Measurements from ENCODE around the gene RGPD8.
"Not testable (repeated sequence)": the region's sequence is repeated elsewhere in the genome, so short reads cannot be mapped to it uniquely, and the experiment has no call there.

DNA sequence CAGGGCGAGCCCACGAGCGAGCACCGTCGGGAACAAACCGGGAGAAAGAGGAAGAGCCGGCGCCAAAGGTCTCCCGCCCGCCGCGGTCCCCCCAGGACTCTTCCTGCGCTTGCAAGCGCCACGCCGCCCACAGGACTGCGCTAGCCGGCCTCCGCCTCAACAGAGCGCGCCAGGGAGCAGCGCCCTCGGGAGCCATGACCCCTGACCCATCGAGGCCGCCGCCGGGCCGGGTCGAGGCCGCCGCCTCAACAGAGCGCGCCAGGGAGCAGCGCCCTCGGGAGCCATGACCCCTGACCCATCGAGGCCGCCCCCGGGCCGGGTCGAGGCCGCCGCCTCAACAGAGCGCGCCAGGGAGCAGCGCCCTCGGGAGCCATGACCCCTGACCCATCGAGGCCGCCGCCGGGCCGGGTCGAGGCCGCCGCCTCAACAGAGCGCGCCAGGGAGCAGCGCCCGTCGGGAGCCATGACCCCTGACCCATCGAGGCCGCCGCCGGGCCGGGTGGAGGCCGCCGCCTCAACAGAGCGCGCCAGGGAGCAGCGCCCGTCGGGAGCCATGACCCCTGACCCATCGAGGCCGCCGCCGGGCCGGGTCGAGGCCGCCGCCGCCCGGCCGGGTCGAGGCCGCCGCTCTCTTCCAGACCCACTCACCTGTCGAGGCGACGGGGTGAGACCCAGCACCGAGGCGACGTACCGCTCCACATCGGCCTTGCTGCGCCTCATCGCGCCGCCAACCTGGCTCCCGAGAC lies 538 bp downstream of the RGPD8 start:
- TF ChIP-seq EP300 (IDR thresholded peaks at IDR 0.05), result not testable (repeated sequence)
- TF ChIP-seq, protein P1, sequence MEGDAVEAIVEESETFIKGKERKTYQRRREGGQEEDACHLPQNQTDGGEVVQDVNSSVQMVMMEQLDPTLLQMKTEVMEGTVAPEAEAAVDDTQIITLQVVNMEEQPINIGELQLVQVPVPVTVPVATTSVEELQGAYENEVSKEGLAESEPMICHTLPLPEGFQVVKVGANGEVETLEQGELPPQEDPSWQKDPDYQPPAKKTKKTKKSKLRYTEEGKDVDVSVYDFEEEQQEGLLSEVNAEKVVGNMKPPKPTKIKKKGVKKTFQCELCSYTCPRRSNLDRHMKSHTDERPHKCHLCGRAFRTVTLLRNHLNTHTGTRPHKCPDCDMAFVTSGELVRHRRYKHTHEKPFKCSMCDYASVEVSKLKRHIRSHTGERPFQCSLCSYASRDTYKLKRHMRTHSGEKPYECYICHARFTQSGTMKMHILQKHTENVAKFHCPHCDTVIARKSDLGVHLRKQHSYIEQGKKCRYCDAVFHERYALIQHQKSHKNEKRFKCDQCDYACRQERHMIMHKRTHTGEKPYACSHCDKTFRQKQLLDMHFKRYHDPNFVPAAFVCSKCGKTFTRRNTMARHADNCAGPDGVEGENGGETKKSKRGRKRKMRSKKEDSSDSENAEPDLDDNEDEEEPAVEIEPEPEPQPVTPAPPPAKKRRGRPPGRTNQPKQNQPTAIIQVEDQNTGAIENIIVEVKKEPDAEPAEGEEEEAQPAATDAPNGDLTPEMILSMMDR (IDR thresholded peaks at IDR 0.05), result not testable (repeated sequence)

All from ovary (tissue), 3 donors.